Gastrocnemius medialis (tissue), 4 donors: ENCODE data around the gene NOS1AP.

Source experiments
- POLR2A ChIP-seq, 2 donors: fragments of 450-650 bp; IDR thresholded peaks; one replicate each; pipeline ENCODE4 v1.6.1; 2017; ENCODE audit warnings: antibody characterized with exemption in 2 of 2, mild to moderate bottlenecking in 2 of 2, moderate library complexity in 2 of 2
- TF ChIP-seq, protein P1 (sequence below), 5 experiments: fragments of 450-650 bp in 3 of 5; fragments of 200-600 bp in 2 of 5; sonication (generic) in 2 of 5; IDR thresholded peaks in 4 of 5; conservative IDR thresholded peaks in 1 of 5; 1 replicate in 4 of 5; 2 replicates in 1 of 5; pipeline ENCODE4 v1.5.1; 2016 to 2019; ENCODE audit warnings: antibody characterized with exemption in 5 of 5, mild to moderate bottlenecking in 3 of 5, moderate library complexity in 3 of 5

GRCh38 chr1:162291000-162291399, 221.5 kb downstream of the NOS1AP start:
- no peak for TF ChIP-seq POLR2A (IDR thresholded peaks at IDR 0.05)
- TF ChIP-seq, protein P1, sequence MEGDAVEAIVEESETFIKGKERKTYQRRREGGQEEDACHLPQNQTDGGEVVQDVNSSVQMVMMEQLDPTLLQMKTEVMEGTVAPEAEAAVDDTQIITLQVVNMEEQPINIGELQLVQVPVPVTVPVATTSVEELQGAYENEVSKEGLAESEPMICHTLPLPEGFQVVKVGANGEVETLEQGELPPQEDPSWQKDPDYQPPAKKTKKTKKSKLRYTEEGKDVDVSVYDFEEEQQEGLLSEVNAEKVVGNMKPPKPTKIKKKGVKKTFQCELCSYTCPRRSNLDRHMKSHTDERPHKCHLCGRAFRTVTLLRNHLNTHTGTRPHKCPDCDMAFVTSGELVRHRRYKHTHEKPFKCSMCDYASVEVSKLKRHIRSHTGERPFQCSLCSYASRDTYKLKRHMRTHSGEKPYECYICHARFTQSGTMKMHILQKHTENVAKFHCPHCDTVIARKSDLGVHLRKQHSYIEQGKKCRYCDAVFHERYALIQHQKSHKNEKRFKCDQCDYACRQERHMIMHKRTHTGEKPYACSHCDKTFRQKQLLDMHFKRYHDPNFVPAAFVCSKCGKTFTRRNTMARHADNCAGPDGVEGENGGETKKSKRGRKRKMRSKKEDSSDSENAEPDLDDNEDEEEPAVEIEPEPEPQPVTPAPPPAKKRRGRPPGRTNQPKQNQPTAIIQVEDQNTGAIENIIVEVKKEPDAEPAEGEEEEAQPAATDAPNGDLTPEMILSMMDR (IDR thresholded peaks at IDR 0.05 in 4 of 5, conservative IDR thresholded peaks at IDR 0.05 in 1 of 5), result no peak
